Activated T-cell treated with anti-CD3 and anti-CD28 coated beads for 48 hours (primary cell): ENCODE data around the gene ATP8B3.

Experiments used
- DNase-seq: peaks from one replicate; pipeline ENCODE4 v3.0.0-alpha.2; 2020; ENCODE audit warnings: low read depth

The ATP8B3 gene

GRCh38 chr19:1746401-1747284 is 65.4 kb downstream of the ATP8B3 start:
- DNase-seq: no peak

- no peak for DNase-seq
Observed at GRCh38 chr19:1745589-1746031, 66.5 kb downstream of the ATP8B3 start.

GRCh38 chr19:1744822-1745563 is 67.1 kb downstream of the ATP8B3 start:
- no peak for DNase-seq

- DNase-seq: no peak
Observed at GRCh38 chr19:1744133-1744665, 67.9 kb downstream of the ATP8B3 start.

- DNase-seq: no peak
Observed at GRCh38 chr19:1742989-1743696, 68.9 kb downstream of the ATP8B3 start.

- DNase-seq: no peak
Observed at GRCh38 chr19:1739960-1740629, 72.0 kb downstream of the ATP8B3 start.

GRCh38 chr19:1736927-1737326 is 75.1 kb downstream of the ATP8B3 start:
- no peak for DNase-seq

- no peak for DNase-seq
Observed at GRCh38 chr19:1736280-1736679, 75.8 kb downstream of the ATP8B3 start.

- DNase-seq: no peak
Observed at GRCh38 chr19:1734321-1734966, 77.6 kb downstream of the ATP8B3 start.
